ENCODE data around the gene PLEK2.

Gene PLEK2

DNA sequence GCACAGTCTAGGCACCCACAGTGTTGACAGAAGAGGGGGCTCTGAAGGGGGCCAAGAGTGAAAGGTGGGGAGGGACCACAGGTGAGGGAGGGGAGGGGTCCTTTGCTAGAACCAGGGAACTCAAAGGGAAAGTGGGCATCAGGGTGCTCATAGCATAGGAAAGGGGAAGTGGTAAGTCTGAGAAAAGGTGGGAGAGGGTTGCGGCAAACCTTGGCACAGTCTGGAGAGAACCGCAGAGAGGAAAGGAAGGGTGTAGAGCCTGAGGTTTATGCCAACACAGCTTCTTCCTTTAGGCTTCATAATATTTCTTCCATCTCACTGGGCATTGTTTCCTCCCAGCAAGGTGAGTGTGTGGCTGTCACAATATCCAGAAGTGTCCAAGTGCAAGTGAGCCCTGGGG, 11.5 kb upstream of the PLEK2 start:
- H3K4me3 ChIP-seq (ENCODE audit: low read depth, low read length) = no peak overlapping the region
- in situ Hi-C loops (cut with HindIII; ENCODE audit: low sequenced_read_pairs) = no loop called here
- DNase-seq (ENCODE audit: low read depth) = no peak
- TF ChIP-seq CTCF (IDR thresholded peaks at IDR 0.05; ENCODE audit: low read depth, low read length, missing control alignments) = no peak

DNA sequence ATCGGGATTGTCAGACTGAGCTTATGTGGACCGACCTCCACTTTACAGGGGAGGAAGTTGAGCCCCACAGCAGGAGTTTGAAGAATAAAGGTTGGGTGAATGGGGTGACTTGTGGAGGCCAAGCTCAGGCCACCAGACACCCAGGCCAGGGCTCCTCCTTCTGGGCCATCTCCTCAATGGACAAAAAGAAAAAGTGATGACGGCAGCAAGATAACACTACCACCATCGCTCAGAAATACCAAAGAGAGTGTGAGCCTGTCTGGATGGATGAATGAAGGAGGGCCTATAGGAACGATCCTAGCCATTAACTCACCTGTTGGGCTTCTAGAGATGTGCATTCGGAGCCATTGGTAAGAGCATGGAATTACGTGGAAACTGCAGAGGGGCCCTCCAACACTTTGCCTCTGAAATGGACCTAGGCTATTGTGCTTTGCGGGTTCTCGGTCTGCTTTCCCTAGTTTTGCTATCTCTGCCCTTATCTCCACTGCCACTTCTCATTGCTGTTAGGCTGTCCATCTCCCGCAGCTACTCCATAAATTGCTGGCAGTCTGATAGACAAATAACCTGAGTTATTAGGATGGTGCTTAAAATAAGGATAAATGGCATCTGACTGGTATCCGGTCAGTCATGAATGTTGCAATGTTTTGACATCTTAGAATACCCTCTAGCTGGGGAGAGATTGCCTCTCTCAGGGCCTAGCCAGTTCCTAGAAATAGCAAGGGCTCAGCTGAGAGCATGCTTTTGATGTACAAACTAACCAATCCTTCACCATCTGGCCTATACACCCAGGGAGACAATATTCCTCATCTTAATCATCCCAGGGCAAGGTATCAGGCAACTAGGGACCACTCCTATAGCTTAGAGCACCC, 9.6 kb upstream of the PLEK2 start:
- no peak for TF ChIP-seq CTCF (IDR thresholded peaks at IDR 0.05; ENCODE audit: low read depth, low read length, missing control alignments)
- no peak for DNase-seq (ENCODE audit: low read depth)
- no peak overlapping the region for H3K4me3 ChIP-seq (ENCODE audit: low read depth, low read length)
- in situ Hi-C loops (cut with HindIII; ENCODE audit: low sequenced_read_pairs) = no loop called here

DNA sequence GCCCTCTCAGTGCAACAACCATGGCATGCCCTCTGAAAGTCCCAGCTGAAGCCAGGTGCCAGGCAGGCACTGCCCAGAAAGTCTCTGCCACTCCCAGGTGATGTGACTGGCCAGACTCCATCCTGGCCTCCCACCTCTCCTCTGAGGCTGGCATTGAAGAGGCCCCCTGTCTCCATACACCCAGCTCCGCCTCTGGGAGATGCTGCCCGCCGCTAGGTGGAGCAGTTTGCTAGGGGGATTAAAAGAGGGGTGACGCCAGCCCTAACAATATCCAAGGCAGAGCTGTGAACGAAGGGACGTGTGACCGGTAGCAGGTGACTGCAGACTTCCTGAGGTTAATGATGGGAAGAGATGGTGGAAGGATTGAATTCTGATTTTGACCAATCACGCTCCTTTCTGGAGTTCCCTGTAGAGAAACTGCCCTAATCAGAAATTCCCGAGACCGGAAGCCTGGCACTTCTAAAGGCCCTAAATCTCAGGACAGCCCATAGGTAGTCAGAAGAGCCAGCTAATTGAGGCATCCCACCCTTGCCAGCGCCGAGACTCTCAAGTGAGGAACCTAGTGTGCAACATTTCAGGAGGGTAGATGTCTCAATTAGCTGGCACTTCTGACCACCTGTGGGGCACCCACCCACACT, 8.3 kb upstream of the PLEK2 start:
- no peak for DNase-seq (ENCODE audit: low read depth)
- in situ Hi-C loops (cut with HindIII; ENCODE audit: low sequenced_read_pairs) = no loop called here
- no peak overlapping the region for H3K4me3 ChIP-seq (ENCODE audit: low read depth, low read length)
- peak; percentile 27 for TF ChIP-seq CTCF (IDR thresholded peaks at IDR 0.05; ENCODE audit: low read depth, low read length, missing control alignments)

DNA sequence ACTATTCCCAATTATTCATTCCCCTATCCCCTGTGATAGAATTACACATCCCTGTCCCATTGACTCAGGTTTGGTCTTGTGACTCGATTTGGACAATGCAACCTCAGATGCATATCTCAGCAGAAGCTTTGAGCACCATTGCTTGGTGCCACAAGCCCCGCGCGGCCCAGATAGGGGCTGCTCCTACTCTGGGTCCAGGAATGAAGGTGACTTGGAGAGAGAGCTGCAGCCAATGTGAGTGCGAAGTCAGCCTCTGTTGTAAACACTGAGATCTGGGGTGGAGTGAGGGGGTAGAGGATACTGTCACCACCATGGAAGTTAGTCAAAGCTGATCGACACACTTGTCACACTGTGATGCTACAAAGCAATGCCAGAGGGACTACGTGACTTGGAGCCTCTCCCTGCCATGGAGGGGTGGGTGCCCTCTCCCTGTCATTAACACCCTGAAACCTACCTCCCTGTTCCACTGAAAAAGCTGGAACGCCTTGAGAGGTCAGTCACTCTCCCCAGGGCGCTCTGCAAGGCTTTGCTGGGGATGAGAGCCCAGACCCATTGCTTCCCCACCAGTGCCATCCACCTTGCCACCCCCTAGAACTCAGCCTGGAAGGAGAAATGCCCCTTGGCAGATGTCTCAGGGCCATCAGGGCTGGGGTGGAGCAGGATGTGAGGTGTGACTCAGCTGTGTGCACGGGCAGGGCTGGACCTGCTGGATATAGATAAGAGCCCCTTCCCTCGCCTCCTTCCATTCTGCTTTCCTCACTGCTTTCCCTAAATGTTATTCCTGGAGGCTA, 6.6 kb upstream of the PLEK2 start:
- in situ Hi-C loops (cut with HindIII; ENCODE audit: low sequenced_read_pairs) = loop anchor here (5.0 kb wide), 1 partner anchor 104 kb away; no protein-coding TSS in a partner anchor
- TF ChIP-seq CTCF (IDR thresholded peaks at IDR 0.05; ENCODE audit: low read depth, low read length, missing control alignments) = no peak
- no peak for DNase-seq (ENCODE audit: low read depth)
- H3K4me3 ChIP-seq (ENCODE audit: low read depth, low read length) = no peak overlapping the region

DNA sequence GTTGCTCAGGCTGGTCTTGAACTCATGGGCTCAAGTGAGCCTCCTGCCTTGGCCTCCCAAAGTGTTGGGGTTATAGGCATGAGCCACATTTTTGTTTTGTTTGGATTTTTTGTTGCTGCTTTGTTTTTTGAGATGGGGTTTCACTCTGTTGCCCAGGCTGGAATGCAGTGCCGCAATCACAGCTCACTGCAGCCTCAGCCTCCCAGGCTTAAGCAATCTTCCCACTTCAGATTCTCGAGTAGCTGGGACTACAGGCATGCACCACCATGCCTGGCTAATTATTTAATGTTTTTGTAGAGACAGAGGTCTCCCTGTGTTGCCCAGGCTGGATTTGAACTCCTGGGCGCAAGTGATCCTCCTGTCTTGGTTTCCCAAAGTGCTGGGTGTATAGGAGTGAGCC, 5.7 kb upstream of the PLEK2 start:
- in situ Hi-C loops (cut with HindIII; ENCODE audit: low sequenced_read_pairs) = loop anchor here (5.0 kb wide), 1 partner anchor 105 kb away; no protein-coding TSS in a partner anchor

More for the DNA sequence above, 5.7 kb upstream of the PLEK2 start:
- no peak for TF ChIP-seq CTCF (IDR thresholded peaks at IDR 0.05; ENCODE audit: low read depth, low read length, missing control alignments)
- no peak overlapping the region for H3K4me3 ChIP-seq (ENCODE audit: low read depth, low read length)
- DNase-seq (ENCODE audit: low read depth) = no peak

All from astrocyte of the cerebellum (primary cell).